Natural killer cell (primary cell): ENCODE data around the gene SMIM5. TPM values are rescaled to one million over a fixed set of nuclear protein-coding genes. Genes with fewer than 3 reads are reported as not detected.

Experiments
- ATAC-seq, 3 donors: fragments of 150-1000 bp in 2 of 3; fragments of 200-7000 bp in 1 of 3; cut with Tn5 transposase; 1 replicate in 1 of 3; 2 replicates in 2 of 3; pipeline ENCODE4 v1.10.0; 2021; ENCODE audit warnings: mild to moderate bottlenecking in 2 of 3, moderate library complexity in 2 of 3
- DNase-seq, 2 donors: peaks; one replicate each; pipeline versions ENCODE4 v3.0.0 to v3.0.0-alpha.2; 2013 to 2021; ENCODE audit warnings: mixed read lengths in 1 of 2
- H3K27ac ChIP-seq: one replicate; pipeline ENCODE4 v1.5.1; 2013; ENCODE audit warnings: mild to moderate bottlenecking, low read length
- H3K27me3 ChIP-seq: one replicate; pipeline ENCODE4 v1.6.1; 2013; ENCODE audit warnings: low read length; ENCODE audit not compliant: control insufficient read depth, insufficient read depth
- H3K36me3 ChIP-seq: one replicate; pipeline ENCODE4 v1.6.1; 2013; ENCODE audit warnings: low read length; ENCODE audit not compliant: control insufficient read depth, insufficient read depth
- H3K4me1 ChIP-seq: one replicate; pipeline ENCODE4 v1.6.1; 2013; ENCODE audit warnings: low read length; ENCODE audit not compliant: control insufficient read depth, insufficient read depth
- H3K4me3 ChIP-seq: one replicate; pipeline ENCODE4 v1.5.1; 2013; ENCODE audit warnings: low read length
- H3K9me3 ChIP-seq: one replicate; pipeline ENCODE4 v1.6.1; 2013; ENCODE audit warnings: low read length; ENCODE audit not compliant: control insufficient read depth, insufficient read depth
- H3K27ac Mint-ChIP-seq, 2 donors: one replicate each; pipeline ENCODE4 v1.8.0; 2022; ENCODE audit warnings: mild to moderate bottlenecking in 2 of 2, mixed read lengths in 2 of 2, moderate library complexity in 1 of 2
- H3K27me3 Mint-ChIP-seq, 2 donors: one replicate each; pipeline ENCODE4 v1.8.0; 2022; ENCODE audit warnings: low read depth in 2 of 2, mixed read lengths in 2 of 2
- H3K36me3 Mint-ChIP-seq: one replicate; pipeline ENCODE4 v1.8.0; 2022; ENCODE audit warnings: mixed read lengths
- H3K4me1 Mint-ChIP-seq, 2 donors: one replicate each; pipeline ENCODE4 v1.8.0; 2022; ENCODE audit warnings: mixed read lengths in 2 of 2
- H3K4me3 Mint-ChIP-seq: one replicate; pipeline ENCODE4 v1.8.0; 2022; ENCODE audit warnings: mild to moderate bottlenecking, moderate library complexity, mixed read lengths
- H3K9me3 Mint-ChIP-seq, 2 donors: one replicate each; pipeline ENCODE4 v1.8.0; 2022; ENCODE audit warnings: mixed read lengths in 2 of 2
- WGBS: methylation state at CpG from one replicate; pipeline ENCODE4 v1.1.7; 2013; ENCODE audit warnings: missing lambda C conversion rate; ENCODE audit not compliant: insufficient coverage; 5-methylcytosine and 5-hydroxymethylcytosine counted together
- intact Hi-C: fragments of 100-400 bp; cut with micrococcal nuclease; formaldehyde crosslinking; loops from one replicate; pipeline ENCODE4 v1.14.2; 2022
- total RNA-seq, 4 donors: library from RNA; stranded (reverse); fragments of 120-200 nt in 1 of 4; gene quantifications; one replicate each; pipeline versions ENCODE4 v1.2.3 to v1.2.4, GENCODE V29; 2013 to 2022
- TF ChIP-seq, protein P1 (sequence below): fragments of 200-600 bp; IDR thresholded peaks from one replicate; pipeline ENCODE4 v1.8.0; 2022; ENCODE audit warnings: antibody characterized with exemption

SMIM5 gene
- total RNA-seq, 3 donors from 2014 or later (not counting 1 experiment from before 2014, with no cell fraction given), result 0.95 to 2.0 (median 1.5) TPM

DNA sequence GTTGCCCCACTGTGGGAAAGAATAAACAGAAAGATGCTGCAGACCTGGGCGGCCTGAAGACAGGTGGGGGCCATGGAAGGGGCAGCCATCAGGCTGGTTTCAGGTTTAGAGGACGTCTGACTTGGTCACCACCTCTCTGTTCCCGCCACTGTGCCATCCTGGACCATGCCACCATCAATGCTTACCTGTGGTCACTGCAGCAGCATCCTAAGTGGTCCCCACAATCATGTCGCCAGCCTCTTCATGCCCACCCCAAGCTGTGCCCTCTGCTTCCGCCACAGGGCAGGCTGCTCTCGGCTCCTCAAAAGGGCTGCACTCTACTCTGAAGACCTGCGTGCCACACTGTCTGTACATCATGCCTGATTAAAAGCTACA is 10.4 kb downstream of the SMIM5 start:
- H3K9me3 ChIP-seq, result no peaks in the 10 kb centered on the region
- H3K4me3 Mint-ChIP-seq, result no peak overlapping the region
- no peak for ATAC-seq
- no peaks in the 10 kb centered on the region for H3K36me3 Mint-ChIP-seq
- H3K9me3 Mint-ChIP-seq, result no peaks in the 10 kb centered on the region
- no peak overlapping the region for H3K4me3 ChIP-seq
- H3K27ac Mint-ChIP-seq, result no peak overlapping the region
- intact Hi-C loops, result no loop called here
- H3K27ac ChIP-seq, result no peak overlapping the region
- no peaks in the 10 kb centered on the region for H3K27me3 Mint-ChIP-seq
- H3K4me1 Mint-ChIP-seq, result peaks cover 14 to 15% of the 10 kb centered on the region in 2 donors
- WGBS, result 96% methylated on average over 7 of the region's 7 CpGs
- no peaks in the 10 kb centered on the region for H3K36me3 ChIP-seq
- no peaks in the 10 kb centered on the region for H3K27me3 ChIP-seq
- peaks cover 11% of the 10 kb centered on the region for H3K4me1 ChIP-seq
- TF ChIP-seq, protein P1, sequence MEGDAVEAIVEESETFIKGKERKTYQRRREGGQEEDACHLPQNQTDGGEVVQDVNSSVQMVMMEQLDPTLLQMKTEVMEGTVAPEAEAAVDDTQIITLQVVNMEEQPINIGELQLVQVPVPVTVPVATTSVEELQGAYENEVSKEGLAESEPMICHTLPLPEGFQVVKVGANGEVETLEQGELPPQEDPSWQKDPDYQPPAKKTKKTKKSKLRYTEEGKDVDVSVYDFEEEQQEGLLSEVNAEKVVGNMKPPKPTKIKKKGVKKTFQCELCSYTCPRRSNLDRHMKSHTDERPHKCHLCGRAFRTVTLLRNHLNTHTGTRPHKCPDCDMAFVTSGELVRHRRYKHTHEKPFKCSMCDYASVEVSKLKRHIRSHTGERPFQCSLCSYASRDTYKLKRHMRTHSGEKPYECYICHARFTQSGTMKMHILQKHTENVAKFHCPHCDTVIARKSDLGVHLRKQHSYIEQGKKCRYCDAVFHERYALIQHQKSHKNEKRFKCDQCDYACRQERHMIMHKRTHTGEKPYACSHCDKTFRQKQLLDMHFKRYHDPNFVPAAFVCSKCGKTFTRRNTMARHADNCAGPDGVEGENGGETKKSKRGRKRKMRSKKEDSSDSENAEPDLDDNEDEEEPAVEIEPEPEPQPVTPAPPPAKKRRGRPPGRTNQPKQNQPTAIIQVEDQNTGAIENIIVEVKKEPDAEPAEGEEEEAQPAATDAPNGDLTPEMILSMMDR, result no peak
- no peak for DNase-seq

GRCh38 chr17:75645501-75645888 is 12.3 kb downstream of the SMIM5 start:
- intact Hi-C loops, result no loop called here
- ATAC-seq (no peak), DNase-seq (no peak)
- H3K27me3 ChIP-seq, result no peaks in the 10 kb centered on the region
- H3K27ac Mint-ChIP-seq, result peak overlapping the region; percentile 69 to 86
- peaks cover 11% of the 10 kb centered on the region for H3K4me1 ChIP-seq
- H3K9me3 ChIP-seq, result no peaks in the 10 kb centered on the region
- peaks cover 6% of the 10 kb centered on the region for H3K36me3 ChIP-seq
- TF ChIP-seq, protein P1, result no peak
- H3K4me1 Mint-ChIP-seq, result peaks cover 14 to 15% of the 10 kb centered on the region in 2 donors
- no peak overlapping the region for H3K4me3 ChIP-seq
- H3K9me3 Mint-ChIP-seq, result no peaks in the 10 kb centered on the region
- H3K36me3 Mint-ChIP-seq, result no peaks in the 10 kb centered on the region
- H3K27ac ChIP-seq, result no peak overlapping the region
- no peak overlapping the region for H3K4me3 Mint-ChIP-seq
- 73% methylated on average over 7 of the region's 7 CpGs for WGBS
- H3K27me3 Mint-ChIP-seq, result no peaks in the 10 kb centered on the region

DNA sequence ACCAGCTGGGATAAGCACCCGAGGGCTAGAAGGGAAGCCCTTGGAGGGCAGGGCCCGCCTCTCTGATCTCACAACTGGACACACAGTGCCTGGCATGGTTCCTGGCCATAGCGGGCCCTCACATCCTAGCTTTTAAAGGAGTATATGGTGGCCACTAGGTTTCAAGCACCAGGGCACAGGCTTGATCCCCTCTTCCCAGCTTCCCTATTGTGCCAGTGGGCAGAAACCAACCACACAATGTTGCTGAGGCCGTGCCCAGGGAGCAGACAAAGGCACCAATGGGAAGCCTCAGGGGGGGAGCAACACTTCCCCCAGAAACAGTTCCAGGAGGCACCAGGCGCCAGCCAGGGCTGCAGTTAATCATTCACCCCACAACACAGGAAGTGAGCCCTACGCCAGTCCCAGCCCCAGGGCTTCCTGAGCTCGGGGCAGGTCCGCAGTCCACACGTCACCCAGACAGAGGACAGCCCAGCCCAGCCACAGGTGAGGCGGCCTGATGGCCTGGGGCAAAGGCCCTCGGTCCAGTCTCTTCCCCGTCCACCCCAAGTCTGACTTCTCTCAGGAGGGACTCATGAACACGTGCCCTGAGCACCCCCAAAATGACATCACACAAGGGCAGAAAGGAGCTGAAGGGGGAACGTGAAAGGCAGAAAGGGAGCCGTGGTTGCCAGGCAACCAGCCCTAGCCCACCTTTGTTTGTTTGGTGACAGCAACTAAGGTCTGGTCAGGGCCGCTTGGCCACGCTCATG is 12.8 kb downstream of the SMIM5 start:
- Histone ChIP-seq H3K27me3 (no peaks in the 10 kb centered on the region), H3K4me3 (no peak overlapping the region), H3K27ac (no peak overlapping the region), H3K4me1 (peaks cover 11% of the 10 kb centered on the region), H3K36me3 (peaks cover 10% of the 10 kb centered on the region), H3K9me3 (no peaks in the 10 kb centered on the region)
- Mint-ChIP-seq H3K4me3 (no peak overlapping the region), H3K27ac (peak overlapping the region; percentile 69 to 86), H3K9me3 (no peaks in the 10 kb centered on the region), H3K4me1 (peaks cover 14 to 15% of the 10 kb centered on the region in 2 donors), H3K27me3 (no peaks in the 10 kb centered on the region), H3K36me3 (no peaks in the 10 kb centered on the region)
- ATAC-seq, result peak; percentile 88 to 96 (median 96)
- DNase-seq, result peak in 1 of 2 donors; percentile 42
- TF ChIP-seq, protein P1, result no peak
- intact Hi-C loops, result no loop called here
- 36% methylated on average over 17 of the region's 17 CpGs for WGBS

GRCh38 chr17:75646638-75646992 is 13.4 kb downstream of the SMIM5 start:
- ATAC-seq (no peak), DNase-seq (no peak)
- Histone ChIP-seq H3K4me3 (no peak overlapping the region), H3K4me1 (peaks cover 11% of the 10 kb centered on the region), H3K36me3 (peaks cover 12% of the 10 kb centered on the region), H3K27me3 (no peaks in the 10 kb centered on the region), H3K27ac (no peak overlapping the region), H3K9me3 (no peaks in the 10 kb centered on the region)
- Mint-ChIP-seq H3K9me3 (no peaks in the 10 kb centered on the region), H3K27me3 (no peaks in the 10 kb centered on the region), H3K4me3 (no peak overlapping the region), H3K36me3 (no peaks in the 10 kb centered on the region), H3K27ac (peak overlapping the region; percentile 69 to 86), H3K4me1 (peaks cover 14 to 15% of the 10 kb centered on the region in 2 donors)
- 91% methylated on average over 6 of the region's 6 CpGs for WGBS
- TF ChIP-seq, protein P1, result no peak
- intact Hi-C loops, result no loop called here
